K562 (cell line): ENCODE measurements around the gene CMSS1. TPM values are rescaled to one million over a fixed set of nuclear protein-coding genes. Genes with fewer than 3 reads are reported as not detected.

ENCODE experiments used
- ATAC-seq: fragments of 200-7000 bp; cut with Tn5 transposase; 3 replicates; pipeline ENCODE4 v1.9.1; 2020; ENCODE audit warnings: moderate library complexity
- BruUV-seq: library from RNA; stranded (reverse); fragments of 400-500 nt; replicated peaks from 2 replicates; lab custom pipeline; 2021; lab: Mats Ljungman, UMichigan
- CTCF ChIA-PET: fragments of 300-600 bp; formaldehyde crosslinking; extraction: SDS; loops from one replicate; lab custom pipeline; 2021; ENCODE audit warnings: low intra/inter-chr PET ratio; lab: Yijun Ruan, JAX
- POLR2A ChIA-PET: fragments of 300-600, 350-650 bp; sonication (Branson Sonifier 250); formaldehyde crosslinking; extraction: SDS; loops from one replicate; lab custom pipeline; 2021; ENCODE audit warnings: antibody characterized with exemption, inconsistent platforms; lab: Yijun Ruan, JAX
- DNase-seq, 4 experiments: peaks; one replicate each; pipeline versions ENCODE4 v3.0.0 to v3.0.0-alpha.2; 2011 to 2018; ENCODE audit warnings: low spot score in 3 of 4, mixed read lengths in 3 of 4; ENCODE audit errors: extremely low read depth in 1 of 4
- FAIRE-seq: peaks from 2 replicates; lab custom pipeline; 2011; peaks lifted over from hg19 to GRCh38; lab: Jason Lieb, UNC
- H2AFZ ChIP-seq: 2 replicates; pipeline ENCODE4 v1.6.0; 2011; ENCODE audit warnings: low read depth, low read length, control low read depth, inconsistent platforms
- H3K27ac ChIP-seq: fragments of 200-600 bp; 3 replicates; pipeline ENCODE4 v1.8.0; 2011; ENCODE audit warnings: low read depth, mild to moderate bottlenecking, control low read depth, inconsistent platforms, low read length, moderate library complexity, mixed read lengths; ENCODE audit errors: extremely low read depth
- H3K27me3 ChIP-seq, 2 experiments: fragments of 300-600 bp in 1 of 2; 2 replicates in 1 of 2; 3 replicates in 1 of 2; pipeline versions ENCODE4 v1.6.0 to v1.8.0; 2011; ENCODE audit warnings: inconsistent platforms in 2 of 2, low read length in 2 of 2, mild to moderate bottlenecking in 1 of 2, mixed read lengths in 1 of 2, moderate library complexity in 1 of 2; ENCODE audit not compliant: control insufficient read depth in 2 of 2, insufficient read depth in 2 of 2
- H3K36me3 ChIP-seq: fragments of 300-600 bp; 3 replicates; pipeline ENCODE4 v1.8.0; 2011; ENCODE audit warnings: mild to moderate bottlenecking, low read length, inconsistent platforms; ENCODE audit not compliant: control insufficient read depth, insufficient read depth
- H3K4me1 ChIP-seq, 2 experiments: fragments of 200-600 bp in 1 of 2; replicated peaks in 1 of 2; 2 replicates in 1 of 2; 3 replicates in 1 of 2; pipeline versions ENCODE4 v1.5.1 to v1.8.0; 2011; ENCODE audit warnings: inconsistent platforms in 2 of 2, low read length in 2 of 2, mild to moderate bottlenecking in 1 of 2, mixed read lengths in 1 of 2, moderate library complexity in 1 of 2; ENCODE audit not compliant: control insufficient read depth in 2 of 2, insufficient read depth in 2 of 2
- H3K4me2 ChIP-seq: 2 replicates; pipeline ENCODE4 v1.6.1; 2011; ENCODE audit warnings: low read length, control low read depth, inconsistent platforms, mixed read lengths; ENCODE audit not compliant: insufficient read depth
- H3K4me3 ChIP-seq: fragments of 200-600 bp; sonication (generic), shearing (Covaris generic); 2 replicates; pipeline ENCODE4 v1.5.1; 2016; ENCODE audit warnings: control low read depth, inconsistent platforms
- H3K79me2 ChIP-seq: fragments of 200-600 bp; 3 replicates; pipeline ENCODE4 v1.8.0; 2011; ENCODE audit warnings: low read length, inconsistent platforms; ENCODE audit not compliant: control insufficient read depth, insufficient read depth
- H3K9ac ChIP-seq, 2 experiments: 2 replicates each; pipeline versions ENCODE4 v1.6.0 to v1.6.1; 2011; ENCODE audit warnings: low read depth in 2 of 2, low read length in 2 of 2, control low read depth in 1 of 2, inconsistent platforms in 1 of 2, mild to moderate bottlenecking in 1 of 2, mixed read lengths in 1 of 2; ENCODE audit not compliant: insufficient read depth in 1 of 2
- H3K9me1 ChIP-seq: one replicate; pipeline ENCODE4 v1.6.0; 2011; ENCODE audit warnings: inconsistent platforms, mild to moderate bottlenecking, low read length, moderate library complexity; ENCODE audit not compliant: control insufficient read depth, insufficient read depth
- H3K9me3 ChIP-seq: replicated peaks from 2 replicates; pipeline ENCODE4 v1.5.1; 2011; ENCODE audit warnings: low read depth, low read length, inconsistent platforms; ENCODE audit not compliant: control insufficient read depth, insufficient read depth
- H4K20me1 ChIP-seq: replicated peaks from 2 replicates; pipeline ENCODE4 v1.6.1; 2011; ENCODE audit warnings: low read length, inconsistent platforms, mixed read lengths; ENCODE audit not compliant: control insufficient read depth, insufficient read depth
- WGBS: fragments of 100-300 bp; shearing (Covaris generic); methylation state at CpG from one replicate; pipeline ENCODE4 v1.1.6; 2016; ENCODE audit warnings: low coverage, mixed read lengths; ENCODE audit not compliant: insufficient coverage; ENCODE audit errors: missing lambda C conversion rate; 5-methylcytosine and 5-hydroxymethylcytosine counted together
- in situ Hi-C: fragments of 300-500 bp; cut with MboI; formaldehyde crosslinking; loops from 4 replicates; pipeline ENCODE4 v1.15.0; 2018; ENCODE audit warnings: inconsistent platforms, mixed read lengths
- intact Hi-C: fragments of 100-400 bp; cut with micrococcal nuclease; formaldehyde crosslinking; loops from 2 replicates; pipeline ENCODE4 v1.14.2; 2022
- polyA plus RNA-seq, 8 experiments: library from polyadenylated mRNA; depleted of rRNA in 4 of 8; stranded (reverse) in 5 of 8; unstranded in 3 of 8; fragments of >200 nt; fragmentation: Nextera tagmentation in 2 of 8; fragmentation: Illumina TruSeq in 1 of 8; extraction: Ambion mirVana in 2 of 8; extraction: Trizol in 1 of 8; gene quantifications; 2 replicates each; pipeline versions ENCODE4 v1.2.1 to v1.2.3, GENCODE V29; 2011 to 2014; ENCODE audit warnings: inconsistent platforms in 1 of 8, missing spikeins in 1 of 8
- total RNA-seq, 7 experiments: library from RNA; depleted of rRNA in 6 of 7; stranded (reverse); fragments of >200 nt in 6 of 7; fragmentation: Illumina TruSeq in 2 of 7; extraction: Trizol in 2 of 7; gene quantifications; 2 replicates each; pipeline versions ENCODE4 v1.2.1 to v1.2.3, GENCODE V29; 2011 to 2021; ENCODE audit warnings: low replicate concordance in 1 of 7
- TF ChIP-seq, protein P1 (sequence below): fragments of 250-450 bp; sonication (Bioruptor Pico); IDR thresholded peaks from 2 replicates; pipeline ENCODE4 v1.5.0; 2022; ENCODE audit warnings: mild to moderate bottlenecking

Gene CMSS1
- total and polyA plus RNA-seq, 9 of the 15 experiments (the other 6 are each of a cell fraction or from before 2014, with no cell fraction given): 46.9 to 109 (median 72.3) TPM

DNA sequence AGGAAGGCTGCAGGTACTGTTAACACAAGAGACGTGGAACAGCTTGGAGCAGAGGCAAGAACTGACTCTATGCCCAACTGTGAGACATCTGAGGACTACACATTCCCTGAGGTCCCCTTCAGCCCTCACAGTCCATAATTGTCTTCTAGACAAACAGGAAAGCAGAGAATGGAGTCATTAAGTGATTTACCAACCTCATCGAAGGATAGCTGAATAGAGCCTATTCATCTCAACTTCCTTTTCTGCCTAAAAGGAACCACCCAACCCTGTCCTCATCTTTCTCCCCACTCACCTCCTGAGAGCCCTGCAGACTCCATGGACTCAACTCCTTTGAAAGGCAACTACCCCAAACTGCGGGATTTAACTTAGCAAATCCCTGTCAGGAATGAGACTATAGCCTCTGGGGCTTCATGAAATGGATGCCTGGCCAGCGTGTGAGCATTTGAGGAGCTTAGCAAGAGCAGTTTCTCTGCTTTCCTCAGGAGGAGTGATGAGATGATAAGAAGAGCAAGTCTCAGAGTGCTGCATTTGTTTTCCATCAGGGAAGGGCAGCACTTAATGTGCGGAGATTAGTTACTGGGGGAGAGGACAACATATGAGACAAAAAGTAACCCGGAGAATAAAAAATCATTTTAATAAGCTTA lies 358.1 kb downstream of the CMSS1 start:
- Histone ChIP-seq H3K27me3 (no peaks in the 10 kb centered on the region), H3K4me2 (no peak overlapping the region)
- TF ChIP-seq, protein P1, sequence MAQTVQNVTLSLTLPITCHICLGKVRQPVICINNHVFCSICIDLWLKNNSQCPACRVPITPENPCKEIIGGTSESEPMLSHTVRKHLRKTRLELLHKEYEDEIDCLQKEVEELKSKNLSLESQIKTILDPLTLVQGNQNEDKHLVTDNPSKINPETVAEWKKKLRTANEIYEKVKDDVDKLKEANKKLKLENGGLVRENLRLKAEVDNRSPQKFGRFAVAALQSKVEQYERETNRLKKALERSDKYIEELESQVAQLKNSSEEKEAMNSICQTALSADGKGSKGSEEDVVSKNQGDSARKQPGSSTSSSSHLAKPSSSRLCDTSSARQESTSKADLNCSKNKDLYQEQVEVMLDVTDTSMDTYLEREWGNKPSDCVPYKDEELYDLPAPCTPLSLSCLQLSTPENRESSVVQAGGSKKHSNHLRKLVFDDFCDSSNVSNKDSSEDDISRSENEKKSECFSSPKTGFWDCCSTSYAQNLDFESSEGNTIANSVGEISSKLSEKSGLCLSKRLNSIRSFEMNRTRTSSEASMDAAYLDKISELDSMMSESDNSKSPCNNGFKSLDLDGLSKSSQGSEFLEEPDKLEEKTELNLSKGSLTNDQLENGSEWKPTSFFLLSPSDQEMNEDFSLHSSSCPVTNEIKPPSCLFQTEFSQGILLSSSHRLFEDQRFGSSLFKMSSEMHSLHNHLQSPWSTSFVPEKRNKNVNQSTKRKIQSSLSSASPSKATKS (CRISPR knock-in tag): no peak
- TF ChIP-seq, all 486 proteins: peak for 0
- Histone ChIP-seq H4K20me1 (no peaks in the 10 kb centered on the region), H3K4me1 (no peaks in the 10 kb centered on the region; a peak in 1 of 5 replicates), H2AFZ (no peak overlapping the region), H3K27ac (no peak overlapping the region), H3K9me3 (no peaks in the 10 kb centered on the region), H3K9ac (no peak overlapping the region), H3K79me2 (no peaks in the 10 kb centered on the region), H3K36me3 (peaks cover 29% of the 10 kb centered on the region; the same call in 1 of the 3 replicates), H3K9me1 (no peaks in the 10 kb centered on the region), H3K4me3 (no peak overlapping the region)
- ChIA-PET POLR2A (no interaction called here), CTCF (no interaction called here)
- no peak for DNase-seq
- 94% methylated on average over 6 of the region's 6 CpGs for WGBS
- in situ Hi-C loops (no loop called here), intact Hi-C loops (no loop called here)
- no peak for FAIRE-seq
- no TSS peak for BruUV-seq
- ATAC-seq: no peak
